ENCODE data around the gene ZNHIT6.
"Not testable (repeated sequence)": the region's sequence is repeated elsewhere in the genome, so short reads cannot be mapped to it uniquely, and the experiment has no call there.

ZNHIT6 gene

GRCh38 chr1:85734931-85735330 is 26.7 kb upstream of the ZNHIT6 start:
- no peak for DNase-seq
- no peak overlapping the region for H3K4me3 ChIP-seq
- no peak overlapping the region for H3K27ac ChIP-seq
- H3K9me3 ChIP-seq = no peaks in the 10 kb centered on the region
- TF ChIP-seq CTCF (IDR thresholded peaks at IDR 0.05) = no peak
- H3K27me3 ChIP-seq = no peaks in the 10 kb centered on the region
- H3K36me3 ChIP-seq = no peaks in the 10 kb centered on the region
- no peaks in the 10 kb centered on the region for H3K4me1 ChIP-seq
- intact Hi-C loops (cut with DNase I; ENCODE audit: low total_unique reads) = no loop called here

- Histone ChIP-seq H3K4me3 (no peak overlapping the region), H3K4me1 (no peaks in the 10 kb centered on the region), H3K27ac (no peak overlapping the region), H3K36me3 (no peaks in the 10 kb centered on the region), H3K9me3 (peaks cover 0 to 3% (median 0%) of the 10 kb centered on the region in 3 donors), H3K27me3 (no peaks in the 10 kb centered on the region)
- TF ChIP-seq CTCF (IDR thresholded peaks at IDR 0.05) = no peak
- DNase-seq = no peak
- intact Hi-C loops (cut with DNase I; ENCODE audit: low total_unique reads) = no loop called here
These were observed 10.6 kb upstream of the ZNHIT6 start for GRCh38 chr1:85718678-85719340.

GRCh38 chr1:85714418-85715114 is 6.3 kb upstream of the ZNHIT6 start:
- H3K36me3 ChIP-seq; DNase-seq; H3K4me1 ChIP-seq; H3K27me3 ChIP-seq; H3K4me3 ChIP-seq; H3K27ac ChIP-seq; intact Hi-C loops (cut with DNase I; ENCODE audit: low total_unique reads); H3K9me3 ChIP-seq: not testable (repeated sequence)

GRCh38 chr1:85708829-85709227 is 595 bp upstream of the ZNHIT6 start:
- TF ChIP-seq CTCF (IDR thresholded peaks at IDR 0.05) = no peak
- DNase-seq = no peak
- H3K27me3 ChIP-seq = no peaks in the 10 kb centered on the region
- peak overlapping the region; percentile 85 to 88 for H3K27ac ChIP-seq
- H3K4me1 ChIP-seq = peaks cover 0 to 25% (median 8%) of the 10 kb centered on the region in 4 donors
- intact Hi-C loops (cut with DNase I; ENCODE audit: low total_unique reads) = loop anchor here (5.0 to 10.0 kb wide), 2 partner anchors 124 to 402 kb away; partner anchors contain the start of gene CCN1
- no peaks in the 10 kb centered on the region for H3K9me3 ChIP-seq
- peaks cover 0 to 10% (median 9%) of the 10 kb centered on the region in 3 donors for H3K36me3 ChIP-seq
- H3K4me3 ChIP-seq = peak overlapping the region; percentile 64 to 65

- intact Hi-C loops (cut with DNase I; ENCODE audit: low total_unique reads) = loop anchor here (5.0 to 10.0 kb wide), 2 partner anchors 123 to 400 kb away; partner anchors contain the start of gene CCN1
- TF ChIP-seq CTCF (IDR thresholded peaks at IDR 0.05) = no peak
These were observed 805 bp downstream of the ZNHIT6 start for GRCh38 chr1:85707267-85707989.

More at GRCh38 chr1:85707267-85707989, 805 bp downstream of the ZNHIT6 start:
- no peak for DNase-seq
- peak overlapping the region; percentile 85 to 88 for H3K27ac ChIP-seq
- peaks cover 0 to 10% (median 9%) of the 10 kb centered on the region in 3 donors for H3K36me3 ChIP-seq
- no peaks in the 10 kb centered on the region for H3K9me3 ChIP-seq
- H3K4me1 ChIP-seq = peaks cover 0 to 25% (median 8%) of the 10 kb centered on the region in 4 donors
- H3K27me3 ChIP-seq = no peaks in the 10 kb centered on the region
- H3K4me3 ChIP-seq = peak overlapping the region; percentile 64 to 65

Data from tibial artery (tissue), 4 donors.